WI38 (cell line): ENCODE data around the gene NCOA4.
"Not testable (repeated sequence)": the region's sequence is repeated elsewhere in the genome, so short reads cannot be mapped to it uniquely, and the experiment has no call there.

Experiments
- H3K4me3 ChIP-seq: 2 replicates; pipeline ENCODE4 v1.5.1; 2011; ENCODE audit warnings: low read depth, mild to moderate bottlenecking, control low read depth, low read length
- TF ChIP-seq, protein P1 (sequence below): IDR thresholded peaks from 2 replicates; pipeline ENCODE4 v1.5.1; 2012; ENCODE audit warnings: low read depth, mild to moderate bottlenecking, control low read depth, low read length

Gene NCOA4

GRCh38 chr10:46050941-46051623 is 20.7 kb upstream of the NCOA4 start:
- H3K4me3 ChIP-seq, result no peak overlapping the region
- TF ChIP-seq, protein P1, sequence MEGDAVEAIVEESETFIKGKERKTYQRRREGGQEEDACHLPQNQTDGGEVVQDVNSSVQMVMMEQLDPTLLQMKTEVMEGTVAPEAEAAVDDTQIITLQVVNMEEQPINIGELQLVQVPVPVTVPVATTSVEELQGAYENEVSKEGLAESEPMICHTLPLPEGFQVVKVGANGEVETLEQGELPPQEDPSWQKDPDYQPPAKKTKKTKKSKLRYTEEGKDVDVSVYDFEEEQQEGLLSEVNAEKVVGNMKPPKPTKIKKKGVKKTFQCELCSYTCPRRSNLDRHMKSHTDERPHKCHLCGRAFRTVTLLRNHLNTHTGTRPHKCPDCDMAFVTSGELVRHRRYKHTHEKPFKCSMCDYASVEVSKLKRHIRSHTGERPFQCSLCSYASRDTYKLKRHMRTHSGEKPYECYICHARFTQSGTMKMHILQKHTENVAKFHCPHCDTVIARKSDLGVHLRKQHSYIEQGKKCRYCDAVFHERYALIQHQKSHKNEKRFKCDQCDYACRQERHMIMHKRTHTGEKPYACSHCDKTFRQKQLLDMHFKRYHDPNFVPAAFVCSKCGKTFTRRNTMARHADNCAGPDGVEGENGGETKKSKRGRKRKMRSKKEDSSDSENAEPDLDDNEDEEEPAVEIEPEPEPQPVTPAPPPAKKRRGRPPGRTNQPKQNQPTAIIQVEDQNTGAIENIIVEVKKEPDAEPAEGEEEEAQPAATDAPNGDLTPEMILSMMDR, result no peak

GRCh38 chr10:46049497-46049831 is 19.0 kb upstream of the NCOA4 start:
- not testable (repeated sequence) for H3K4me3 ChIP-seq

GRCh38 chr10:46048152-46048551 is 17.7 kb upstream of the NCOA4 start:
- TF ChIP-seq, protein P1, result no peak
- no peak overlapping the region for H3K4me3 ChIP-seq

DNA sequence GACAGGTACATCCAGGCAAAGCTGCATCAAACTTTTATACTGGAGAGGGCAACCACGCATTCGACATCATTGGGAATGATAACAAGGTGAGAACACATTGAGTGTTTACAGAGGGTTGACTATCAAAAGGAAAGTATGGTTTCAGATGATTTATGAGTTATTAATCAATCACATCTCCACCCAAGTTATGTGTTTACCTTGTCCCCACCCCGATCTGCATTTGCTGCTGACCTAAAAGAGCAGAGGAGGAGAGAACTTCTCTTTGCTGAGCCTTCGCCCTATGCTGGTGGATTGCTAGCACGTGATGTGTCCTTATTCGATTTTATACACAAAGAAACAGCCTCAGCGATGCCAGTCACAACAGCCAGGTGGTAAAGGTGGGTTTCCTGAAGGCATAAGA is 15.8 kb upstream of the NCOA4 start, which contains the start of gene MSMB:
Gene MSMB, minus strand, starts transcription at position 9 of the 400 bp plus-strand sequence. CDS start 32 bp downstream, outside the sequence.
- no peak within 1 kb of the TSS for H3K4me3 ChIP-seq
- TF ChIP-seq, protein P1, result no peak

GRCh38 chr10:46042527-46042926 is 12.1 kb upstream of the NCOA4 start:
- no peak overlapping the region for H3K4me3 ChIP-seq
- TF ChIP-seq, protein P1, result no peak

GRCh38 chr10:46040004-46040403 is 9.6 kb upstream of the NCOA4 start:
- no peak overlapping the region for H3K4me3 ChIP-seq
- TF ChIP-seq, protein P1, result no peak

GRCh38 chr10:46037107-46037825 is 6.8 kb upstream of the NCOA4 start:
- TF ChIP-seq, protein P1, result no peak
- H3K4me3 ChIP-seq, result no peak overlapping the region
